Measurements from ENCODE around the gene SEMA6D. TPM values are rescaled to one million over a fixed set of nuclear protein-coding genes. Genes with fewer than 3 reads are reported as not detected.
A peak's percentile ranks its signal among the peaks of the same experiment; 100 is the strongest.

The SEMA6D gene
- total RNA-seq, 4 donors from 2014 or later, result 23.3 to 59.4 (median 42.7) TPM

GRCh38 chr15:47755941-47756340, 38.6 kb downstream of the SEMA6D start:
- intact Hi-C loops (cut with DNase I; ENCODE audit: low total_unique reads), result no loop called here
- Histone ChIP-seq H3K27ac (no peak overlapping the region), H3K4me3 (no peak overlapping the region), H3K9me3 (peaks cover 21 to 22% of the 10 kb centered on the region in 2 donors), H3K4me1 (peaks cover 0 to 5% (median 0%) of the 10 kb centered on the region in 4 donors), H3K36me3 (no peaks in the 10 kb centered on the region), H3K27me3 (no peaks in the 10 kb centered on the region)
- no peak for DNase-seq
- 80 to 92% methylated on average over 2 of the region's 2 CpGs for WGBS, 2 donors (ENCODE audit: low coverage in 1 of 2)
- in situ Hi-C loops (cut with MboI; ENCODE audit: low pct_ligation_motif_present in 1 of 4, low pct_unique_long_range_greater_than_20kb in 1 of 4, low sequenced_read_pairs in 3 of 4), result no loop called here
- TF ChIP-seq POLR2AphosphoS5 (IDR thresholded peaks at IDR 0.05) (no peak), POLR2A (IDR thresholded peaks at IDR 0.05) (no peak), CTCF (IDR thresholded peaks at IDR 0.05) (no peak), EP300 (IDR thresholded peaks at IDR 0.05; ENCODE audit: low read depth) (no peak)

- TF ChIP-seq POLR2AphosphoS5 (IDR thresholded peaks at IDR 0.05) (no peak), EP300 (IDR thresholded peaks at IDR 0.05; ENCODE audit: low read depth) (no peak)
- Histone ChIP-seq H3K27ac (no peak overlapping the region), H3K36me3 (no peaks in the 10 kb centered on the region), H3K27me3 (no peaks in the 10 kb centered on the region), H3K4me1 (peaks cover 0 to 5% (median 0%) of the 10 kb centered on the region in 4 donors), H3K9me3 (peaks cover 21 to 22% of the 10 kb centered on the region in 2 donors), H3K4me3 (no peak overlapping the region)
- in situ Hi-C loops (cut with MboI; ENCODE audit: low pct_ligation_motif_present in 1 of 4, low pct_unique_long_range_greater_than_20kb in 1 of 4, low sequenced_read_pairs in 3 of 4) (no loop called here), intact Hi-C loops (cut with DNase I; ENCODE audit: low total_unique reads) (loop anchor here (1.0 kb wide), 1 partner anchor 39 kb away; no protein-coding TSS in a partner anchor)
- 50 to 72% methylated on average over 1 to 2 of the region's 2 CpGs for WGBS, 2 donors (ENCODE audit: low coverage in 1 of 2)
- DNase-seq, result peak; percentile 51
These were observed 39.6 kb downstream of the SEMA6D start for GRCh38 chr15:47756872-47757271.

GRCh38 chr15:47757331-47757730, 40.0 kb downstream of the SEMA6D start:
- Histone ChIP-seq H3K4me1 (peaks cover 0 to 5% (median 0%) of the 10 kb centered on the region in 4 donors), H3K27ac (no peak overlapping the region), H3K27me3 (no peaks in the 10 kb centered on the region), H3K36me3 (peaks cover 0 to 3% (median 0%) of the 10 kb centered on the region in 4 donors), H3K9me3 (peaks cover 21 to 22% of the 10 kb centered on the region in 2 donors), H3K4me3 (no peak overlapping the region)
- intact Hi-C loops (cut with DNase I; ENCODE audit: low total_unique reads) (loop anchor here (1.0 kb wide), 1 partner anchor 39 kb away; no protein-coding TSS in a partner anchor), in situ Hi-C loops (cut with MboI; ENCODE audit: low pct_ligation_motif_present in 1 of 4, low pct_unique_long_range_greater_than_20kb in 1 of 4, low sequenced_read_pairs in 3 of 4) (no loop called here)
- DNase-seq, result no peak
- no peak for TF ChIP-seq EP300 (IDR thresholded peaks at IDR 0.05; ENCODE audit: low read depth)
- TF ChIP-seq POLR2AphosphoS5 (IDR thresholded peaks at IDR 0.05), result no peak
- TF ChIP-seq CTCF (IDR thresholded peaks at IDR 0.05), result no peak
- no peak for TF ChIP-seq POLR2A (IDR thresholded peaks at IDR 0.05)
- 63 to 89% methylated on average over 3 of the region's 3 CpGs for WGBS, 2 donors (ENCODE audit: low coverage in 1 of 2)

- WGBS, 2 donors (ENCODE audit: low coverage in 1 of 2), result 90 to 97% methylated on average over 3 of the region's 3 CpGs
- TF ChIP-seq CTCF (IDR thresholded peaks at IDR 0.05) (no peak), POLR2A (IDR thresholded peaks at IDR 0.05) (no peak), POLR2AphosphoS5 (IDR thresholded peaks at IDR 0.05) (no peak), EP300 (IDR thresholded peaks at IDR 0.05; ENCODE audit: low read depth) (no peak)
- intact Hi-C loops (cut with DNase I; ENCODE audit: low total_unique reads), result no loop called here
- DNase-seq, result no peak
- no peak overlapping the region for H3K4me3 ChIP-seq
- in situ Hi-C loops (cut with MboI; ENCODE audit: low pct_ligation_motif_present in 1 of 4, low pct_unique_long_range_greater_than_20kb in 1 of 4, low sequenced_read_pairs in 3 of 4), result no loop called here
- no peaks in the 10 kb centered on the region for H3K4me1 ChIP-seq
- H3K36me3 ChIP-seq, result peaks cover 0 to 34% (median 14%) of the 10 kb centered on the region in 4 donors
- no peaks in the 10 kb centered on the region for H3K27me3 ChIP-seq
- H3K9me3 ChIP-seq, result no peaks in the 10 kb centered on the region
- no peak overlapping the region for H3K27ac ChIP-seq
These were observed 45.3 kb downstream of the SEMA6D start for GRCh38 chr15:47762621-47763020.

GRCh38 chr15:47764666-47765065, 47.4 kb downstream of the SEMA6D start:
- H3K4me3 ChIP-seq, result no peak overlapping the region
- no peaks in the 10 kb centered on the region for H3K27me3 ChIP-seq
- no peak for DNase-seq
- WGBS, 2 donors (ENCODE audit: low coverage in 1 of 2), result 90% methylated on average over 13 of the region's 13 CpGs; no CpG with 5 or more reads in 1 of the 2 donors
- peaks cover 0 to 41% (median 19%) of the 10 kb centered on the region in 4 donors for H3K36me3 ChIP-seq
- H3K27ac ChIP-seq, result no peak overlapping the region
- TF ChIP-seq POLR2A (IDR thresholded peaks at IDR 0.05), result no peak
- TF ChIP-seq CTCF (IDR thresholded peaks at IDR 0.05), result no peak
- TF ChIP-seq POLR2AphosphoS5 (IDR thresholded peaks at IDR 0.05), result no peak
- TF ChIP-seq EP300 (IDR thresholded peaks at IDR 0.05; ENCODE audit: low read depth), result no peak
- no peaks in the 10 kb centered on the region for H3K4me1 ChIP-seq
- no peaks in the 10 kb centered on the region for H3K9me3 ChIP-seq
- intact Hi-C loops (cut with DNase I; ENCODE audit: low total_unique reads), result no loop called here
- in situ Hi-C loops (cut with MboI; ENCODE audit: low pct_ligation_motif_present in 1 of 4, low pct_unique_long_range_greater_than_20kb in 1 of 4, low sequenced_read_pairs in 3 of 4), result no loop called here

All from transverse colon (tissue), 4 donors.